Astrocyte of the cerebellum (primary cell): ENCODE results near the gene VSTM2B.
A peak's percentile ranks its signal among the peaks of the same experiment; 100 is the strongest.

Experiments
- DNase-seq: peaks from one replicate; pipeline ENCODE4 v3.0.0-alpha.2; 2011; ENCODE audit warnings: low read depth
- H3K4me3 ChIP-seq: 2 replicates; pipeline ENCODE4 v1.5.1; 2011; ENCODE audit warnings: mild to moderate bottlenecking, low read depth, low read length, moderate library complexity
- in situ Hi-C: cut with HindIII; loops from 2 replicates; pipeline ENCODE4 v1.10.0; 2017; ENCODE audit warnings: low sequenced_read_pairs
- TF ChIP-seq, protein P1 (sequence below): IDR thresholded peaks from 2 replicates; pipeline ENCODE4 v1.5.1; 2012; ENCODE audit warnings: low read length, low read depth, moderate library complexity, mild to moderate bottlenecking; ENCODE audit errors: missing control alignments

The VSTM2B gene

DNA sequence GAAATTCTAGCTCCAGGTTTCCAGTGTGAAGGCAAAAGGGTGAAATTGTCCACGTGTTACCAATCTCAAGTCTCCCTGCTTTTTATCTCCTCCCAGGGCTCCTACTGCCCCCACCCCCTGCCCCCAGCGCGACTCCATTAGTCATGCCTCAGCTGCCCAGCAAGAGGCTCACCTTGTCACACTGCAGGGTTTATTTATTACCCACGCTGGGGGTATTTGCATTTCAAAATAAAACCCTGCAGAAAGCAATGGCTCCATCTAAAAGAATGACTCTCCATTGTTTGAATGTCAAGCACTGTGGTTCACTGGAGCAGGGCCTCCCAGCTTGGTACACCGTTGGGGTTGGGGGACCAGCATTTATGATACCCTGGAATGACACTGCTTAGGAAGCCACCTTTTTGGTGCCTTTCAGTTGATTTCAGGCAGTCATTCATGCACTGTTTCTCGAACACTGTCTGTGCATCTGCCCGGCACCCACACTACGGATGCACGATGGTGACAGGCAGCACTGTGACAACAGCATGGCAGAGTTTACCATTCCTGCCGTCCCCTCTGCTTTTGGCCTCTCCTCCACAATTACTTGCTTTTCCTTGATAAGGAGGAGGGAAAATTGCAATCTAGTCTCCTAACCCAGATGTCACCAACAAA, 70.4 kb downstream of the VSTM2B start:
- TF ChIP-seq, protein P1, sequence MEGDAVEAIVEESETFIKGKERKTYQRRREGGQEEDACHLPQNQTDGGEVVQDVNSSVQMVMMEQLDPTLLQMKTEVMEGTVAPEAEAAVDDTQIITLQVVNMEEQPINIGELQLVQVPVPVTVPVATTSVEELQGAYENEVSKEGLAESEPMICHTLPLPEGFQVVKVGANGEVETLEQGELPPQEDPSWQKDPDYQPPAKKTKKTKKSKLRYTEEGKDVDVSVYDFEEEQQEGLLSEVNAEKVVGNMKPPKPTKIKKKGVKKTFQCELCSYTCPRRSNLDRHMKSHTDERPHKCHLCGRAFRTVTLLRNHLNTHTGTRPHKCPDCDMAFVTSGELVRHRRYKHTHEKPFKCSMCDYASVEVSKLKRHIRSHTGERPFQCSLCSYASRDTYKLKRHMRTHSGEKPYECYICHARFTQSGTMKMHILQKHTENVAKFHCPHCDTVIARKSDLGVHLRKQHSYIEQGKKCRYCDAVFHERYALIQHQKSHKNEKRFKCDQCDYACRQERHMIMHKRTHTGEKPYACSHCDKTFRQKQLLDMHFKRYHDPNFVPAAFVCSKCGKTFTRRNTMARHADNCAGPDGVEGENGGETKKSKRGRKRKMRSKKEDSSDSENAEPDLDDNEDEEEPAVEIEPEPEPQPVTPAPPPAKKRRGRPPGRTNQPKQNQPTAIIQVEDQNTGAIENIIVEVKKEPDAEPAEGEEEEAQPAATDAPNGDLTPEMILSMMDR = no peak
- no peak overlapping the region for H3K4me3 ChIP-seq
- in situ Hi-C loops = no loop called here
- DNase-seq = no peak

DNA sequence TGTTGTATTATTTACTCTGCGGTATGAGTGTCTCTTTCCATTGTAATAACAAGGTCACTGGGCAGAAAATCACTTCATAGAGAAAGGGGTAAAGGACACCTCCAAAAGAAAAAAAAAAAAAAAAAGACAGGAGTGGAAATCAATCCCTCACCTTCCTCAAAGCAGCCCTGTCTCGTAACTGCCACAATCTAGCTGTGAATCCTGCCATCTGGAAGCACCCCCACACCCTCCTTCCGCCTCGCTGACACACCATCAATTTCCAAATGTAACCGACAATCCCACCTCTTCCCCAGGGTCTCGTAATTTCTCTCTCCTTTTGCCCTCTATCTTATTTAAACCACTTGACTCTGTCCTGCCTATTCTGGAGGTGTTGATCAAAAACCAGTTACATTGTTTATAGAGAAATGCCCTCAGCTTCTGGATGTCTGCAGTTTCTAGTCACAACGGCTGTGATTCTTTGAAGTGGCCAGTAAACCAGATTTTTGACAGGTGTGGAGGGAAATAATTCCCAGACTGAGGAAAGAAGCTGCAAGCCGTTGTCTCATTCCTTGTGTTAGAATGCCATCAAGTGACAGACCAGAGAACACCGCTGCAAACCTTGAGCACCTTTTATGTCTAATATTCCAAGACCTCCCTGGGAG, 71.2 kb downstream of the VSTM2B start:
- in situ Hi-C loops = no loop called here
- H3K4me3 ChIP-seq = no peak overlapping the region
- TF ChIP-seq, protein P1 = peak; percentile 21
- no peak for DNase-seq

DNA sequence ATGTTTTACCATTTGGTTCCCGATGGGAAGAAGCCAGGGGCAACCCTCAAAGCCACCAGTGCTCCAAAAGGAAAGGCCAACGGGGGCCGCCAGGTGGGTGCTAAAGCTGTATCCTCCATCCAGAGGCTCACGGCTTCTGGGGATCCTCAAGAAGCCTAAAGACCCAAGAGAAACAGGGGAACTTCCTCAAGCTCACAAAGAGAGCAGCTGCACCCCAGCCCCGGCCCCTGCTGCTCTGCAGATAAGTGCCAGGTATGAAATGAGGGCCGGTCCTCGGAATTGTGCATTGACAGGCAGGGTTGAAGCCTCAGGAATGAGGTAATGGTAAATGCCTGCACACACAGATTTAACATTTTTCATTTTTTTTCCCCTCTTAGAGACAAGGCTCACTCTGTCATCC, 72.2 kb downstream of the VSTM2B start:
- no peak for DNase-seq
- in situ Hi-C loops = no loop called here
- no peak overlapping the region for H3K4me3 ChIP-seq
- TF ChIP-seq, protein P1 = no peak

DNA sequence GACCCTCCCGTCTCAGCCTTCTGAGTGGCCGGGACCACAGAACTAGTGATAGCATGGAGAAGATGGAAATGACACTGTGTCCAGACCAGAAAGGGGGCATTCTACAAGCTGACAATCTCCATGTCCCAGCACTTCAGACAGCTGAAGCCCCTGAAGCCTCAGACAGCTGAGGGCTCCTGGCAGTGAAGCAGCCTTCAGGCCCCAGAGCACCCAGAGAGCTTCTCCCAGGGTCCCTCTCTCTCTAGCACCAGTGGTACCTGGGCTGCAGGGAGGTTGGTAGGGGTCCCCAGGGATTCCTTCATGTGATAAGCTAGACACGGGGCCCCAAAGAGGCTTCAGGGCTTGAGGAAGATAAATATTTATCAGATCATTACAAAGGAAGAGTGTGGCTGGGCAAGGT, 72.7 kb downstream of the VSTM2B start:
- no peak overlapping the region for H3K4me3 ChIP-seq
- TF ChIP-seq, protein P1 = no peak
- DNase-seq = no peak
- in situ Hi-C loops = no loop called here

DNA sequence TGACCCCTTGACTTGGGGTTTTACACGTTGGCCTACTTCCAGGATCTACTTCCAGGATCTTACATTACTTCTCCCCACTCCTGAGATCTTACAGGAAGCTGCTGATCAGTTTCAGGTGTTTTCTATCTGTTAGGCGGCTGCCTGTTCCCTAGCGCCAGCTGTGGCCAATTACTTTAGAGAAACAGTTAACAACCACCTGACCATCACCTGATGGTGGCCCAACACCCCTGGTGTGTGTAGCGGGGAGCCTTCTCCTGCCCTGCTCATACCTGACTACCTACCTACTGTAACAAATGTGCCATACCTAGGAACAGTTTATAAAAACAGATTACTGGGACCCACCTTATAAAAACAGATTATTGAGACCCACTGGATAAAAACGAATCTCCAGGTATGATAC, 77.5 kb downstream of the VSTM2B start:
- in situ Hi-C loops = loop anchor here (25.0 kb wide), 2 partner anchors 234 to 1034 kb away; no protein-coding TSS in a partner anchor
- TF ChIP-seq, protein P1 = no peak
- no peak overlapping the region for H3K4me3 ChIP-seq
- no peak for DNase-seq

DNA sequence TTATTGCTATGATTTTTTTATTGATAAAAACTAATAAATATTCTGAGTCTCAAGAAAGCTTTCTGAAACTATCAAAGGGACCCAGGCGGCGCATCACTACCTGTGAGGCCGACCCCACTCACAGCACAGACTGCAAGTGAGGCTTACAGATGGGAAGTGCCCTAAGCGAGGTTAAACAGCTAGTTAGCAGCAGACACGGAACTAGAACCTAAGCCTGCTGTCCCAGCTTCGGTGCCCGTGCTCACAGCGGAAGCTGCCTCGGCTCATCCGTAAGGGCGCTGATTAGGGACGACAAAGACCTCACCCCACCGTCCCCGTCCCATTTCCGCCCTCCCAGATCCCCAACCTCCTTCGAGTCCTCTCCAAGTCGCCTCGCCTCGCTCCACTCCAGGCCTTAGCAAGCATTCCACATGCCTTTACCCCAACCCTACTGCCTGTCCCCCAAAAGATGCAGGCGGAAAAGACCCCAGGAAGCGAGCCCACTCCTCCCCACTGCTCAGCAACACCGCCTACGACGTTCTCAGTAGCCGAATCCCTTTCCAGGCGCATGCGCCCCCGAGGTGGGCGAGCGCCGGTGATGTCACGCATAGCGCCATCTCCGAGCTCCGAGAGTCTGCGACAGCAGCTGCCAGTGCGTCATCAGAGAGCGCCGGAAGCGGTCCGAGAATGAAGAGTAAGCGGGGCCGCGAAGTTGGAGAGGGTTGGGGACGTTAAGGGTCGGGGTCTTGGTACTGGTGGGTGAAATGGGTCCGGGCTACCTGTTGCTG, 80.0 kb downstream of the VSTM2B start, which contains the start of gene POP4:
Gene POP4 (plus strand): TSS at position 631 of the 767 bp plus-strand sequence. CDS start 36 bp downstream, at position 667.
- H3K4me3 ChIP-seq = peak within 1 kb of the TSS; percentile 100
- TF ChIP-seq, protein P1 = no peak
- peak; percentile 88 for DNase-seq
- in situ Hi-C loops = loop anchor here (5.0 to 25.0 kb wide), 4 partner anchors 41 to 1031 kb away; partner anchors contain the start of gene C19orf12
